Measurements from ENCODE around the gene CALD1. TPM values are rescaled to one million over a fixed set of nuclear protein-coding genes. Genes with fewer than 3 reads are reported as not detected.

CALD1 gene
- total RNA-seq, 6 experiments from 2014 or later, result 1,066 to 1,726 (median 1,102) TPM

- Mint-ChIP-seq H3K4me3 (peak overlapping the region; percentile 52), H3K36me3 (ENCODE audit: low read depth) (peaks cover 54% of the 10 kb centered on the region), H3K27ac (peak overlapping the region; percentile 89), H3K4me1 (ENCODE audit: low read depth) (peaks cover 95% of the 10 kb centered on the region), H3K9me3 (peaks cover 25% of the 10 kb centered on the region; the same call in 1 of the 2 replicates), H3K27me3 (ENCODE audit: insufficient read depth) (peaks cover 68% of the 10 kb centered on the region)
- no peak for TF ChIP-seq CTCF (IDR thresholded peaks at IDR 0.05)
- DNase-seq, result peak; percentile 55
These were observed 128.9 kb downstream of the CALD1 start for GRCh38 chr7:134908289-134908688.

- Mint-ChIP-seq H3K9me3 (peaks cover 14% of the 10 kb centered on the region; the same call in 1 of the 2 replicates), H3K27ac (peak overlapping the region; percentile 27), H3K27me3 (ENCODE audit: insufficient read depth) (peaks cover 65% of the 10 kb centered on the region), H3K36me3 (ENCODE audit: low read depth) (peaks cover 67% of the 10 kb centered on the region), H3K4me3 (peak overlapping the region; percentile 32; the same call in 1 of the 2 replicates), H3K4me1 (ENCODE audit: low read depth) (peaks cover 88% of the 10 kb centered on the region)
- no peak for TF ChIP-seq CTCF (IDR thresholded peaks at IDR 0.05)
- DNase-seq, result no peak
These were observed 130.9 kb downstream of the CALD1 start for GRCh38 chr7:134910214-134910890.

GRCh38 chr7:134910968-134911367, 131.5 kb downstream of the CALD1 start:
- Mint-ChIP-seq H3K9me3 (peaks cover 13% of the 10 kb centered on the region; the same call in 1 of the 2 replicates), H3K36me3 (ENCODE audit: low read depth) (peaks cover 71% of the 10 kb centered on the region), H3K27me3 (ENCODE audit: insufficient read depth) (peaks cover 65% of the 10 kb centered on the region), H3K4me3 (peak overlapping the region; percentile 32; the same call in 1 of the 2 replicates), H3K4me1 (ENCODE audit: low read depth) (peaks cover 88% of the 10 kb centered on the region), H3K27ac (peak overlapping the region; percentile 27)
- DNase-seq, result no peak
- no peak for TF ChIP-seq CTCF (IDR thresholded peaks at IDR 0.05)

GRCh38 chr7:134916171-134916883, 136.9 kb downstream of the CALD1 start:
- Mint-ChIP-seq H3K27me3 (ENCODE audit: insufficient read depth) (peaks cover 57% of the 10 kb centered on the region), H3K9me3 (peaks cover 11% of the 10 kb centered on the region; the same call in 1 of the 2 replicates), H3K4me3 (peak overlapping the region; percentile 59; the same call in 1 of the 2 replicates), H3K27ac (peak overlapping the region; percentile 76), H3K36me3 (ENCODE audit: low read depth) (peaks cover 62% of the 10 kb centered on the region), H3K4me1 (ENCODE audit: low read depth) (peaks cover 88% of the 10 kb centered on the region)
- no peak for TF ChIP-seq CTCF (IDR thresholded peaks at IDR 0.05)
- no peak for DNase-seq

- peaks cover 60% of the 10 kb centered on the region for H3K36me3 Mint-ChIP-seq (ENCODE audit: low read depth)
- peaks cover 5% of the 10 kb centered on the region; the same call in 1 of the 2 replicates for H3K9me3 Mint-ChIP-seq
- peak overlapping the region; percentile 59 for H3K4me3 Mint-ChIP-seq
- no peak for TF ChIP-seq CTCF (IDR thresholded peaks at IDR 0.05)
- peak overlapping the region; percentile 83 for H3K27ac Mint-ChIP-seq
- peaks cover 100% of the 10 kb centered on the region for H3K4me1 Mint-ChIP-seq (ENCODE audit: low read depth)
- no peak for DNase-seq
- H3K27me3 Mint-ChIP-seq (ENCODE audit: insufficient read depth), result peaks cover 56% of the 10 kb centered on the region
These were observed 139.8 kb downstream of the CALD1 start for GRCh38 chr7:134919240-134919641.
